Cardiac fibroblast (primary cell): Measurements from ENCODE around the gene MBOAT1.

Experiments used
- DNase-seq, 2 donors: peaks; one replicate each; pipeline versions ENCODE4 v3.0.0 to v3.0.0-alpha.2; 2010; ENCODE audit warnings: low read depth in 2 of 2
- H3K4me3 ChIP-seq, 2 donors: replicated peaks in 1 of 2; 1 replicate in 1 of 2; 2 replicates in 1 of 2; pipeline ENCODE4 v1.5.1; 2011; ENCODE audit warnings: low read depth in 2 of 2, low read length in 2 of 2, mild to moderate bottlenecking in 2 of 2, moderate library complexity in 1 of 2
- CTCF ChIP-seq: IDR thresholded peaks from one replicate; pipeline ENCODE4 v1.5.1; 2011; ENCODE audit warnings: low read depth, mild to moderate bottlenecking, low read length, inconsistent platforms

The MBOAT1 gene

GRCh38 chr6:20234136-20234535 lies 21.9 kb upstream of the MBOAT1 start:
- TF ChIP-seq CTCF: no peak
- DNase-seq: no peak

GRCh38 chr6:20233007-20233730 lies 20.9 kb upstream of the MBOAT1 start:
- TF ChIP-seq CTCF: no peak
- no peak overlapping the region for H3K4me3 ChIP-seq
- DNase-seq: no peak

More at GRCh38 chr6:20234136-20234535, 21.9 kb upstream of the MBOAT1 start:
- H3K4me3 ChIP-seq: no peak overlapping the region

GRCh38 chr6:20232188-20232587 lies 19.9 kb upstream of the MBOAT1 start:
- TF ChIP-seq CTCF: no peak

GRCh38 chr6:20230401-20231119 lies 18.3 kb upstream of the MBOAT1 start:
- DNase-seq: no peak
- TF ChIP-seq CTCF: no peak
- H3K4me3 ChIP-seq: no peak overlapping the region

More at GRCh38 chr6:20232188-20232587, 19.9 kb upstream of the MBOAT1 start:
- DNase-seq: no peak
- no peak overlapping the region for H3K4me3 ChIP-seq

- no peak overlapping the region for H3K4me3 ChIP-seq
- no peak for TF ChIP-seq CTCF
- no peak for DNase-seq
These were observed 17.6 kb upstream of the MBOAT1 start for GRCh38 chr6:20229881-20230280.

- no peak for TF ChIP-seq CTCF
- no peak for DNase-seq
- no peak overlapping the region for H3K4me3 ChIP-seq
These were observed 15.1 kb upstream of the MBOAT1 start for GRCh38 chr6:20227350-20227749.
